NCI-H345 (cell line): ENCODE results near the gene NPRL2.

ENCODE experiments used
- DNase-seq: peaks from one replicate; lab custom pipeline; 2025; lab: John Stamatoyannopoulos, UW

NPRL2 gene

DNA sequence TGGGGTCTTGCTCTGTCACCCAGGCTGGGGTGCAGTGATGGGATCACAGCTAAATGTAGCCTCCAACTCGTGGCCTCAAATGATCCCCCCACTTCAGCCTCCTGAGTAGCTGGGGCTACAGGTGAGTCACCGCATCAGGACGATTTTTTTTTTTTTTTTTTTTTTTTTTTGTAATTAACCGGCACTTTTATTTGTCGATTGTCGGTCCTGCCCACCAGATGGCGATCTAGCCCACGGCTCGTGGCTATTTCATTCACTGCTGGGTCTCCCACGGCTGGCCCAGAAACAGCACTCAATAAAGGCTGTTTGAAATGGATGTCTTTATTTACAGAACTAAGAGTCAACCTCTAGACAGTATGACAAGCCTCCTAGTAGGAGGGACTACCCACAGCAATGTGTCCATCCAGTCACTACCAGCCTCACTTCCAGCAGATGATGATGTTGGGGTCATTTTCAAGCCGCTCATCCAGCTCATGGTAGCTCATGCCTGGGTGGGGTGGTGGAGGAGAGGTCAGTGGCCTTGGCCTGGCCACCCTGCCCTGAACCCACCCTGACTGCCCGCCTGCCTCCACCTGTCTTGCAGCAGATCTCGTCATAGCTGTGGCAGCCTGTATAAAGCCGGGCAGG, 3.3 kb downstream of the NPRL2 start:
- DNase-seq = peak; percentile 50

DNA sequence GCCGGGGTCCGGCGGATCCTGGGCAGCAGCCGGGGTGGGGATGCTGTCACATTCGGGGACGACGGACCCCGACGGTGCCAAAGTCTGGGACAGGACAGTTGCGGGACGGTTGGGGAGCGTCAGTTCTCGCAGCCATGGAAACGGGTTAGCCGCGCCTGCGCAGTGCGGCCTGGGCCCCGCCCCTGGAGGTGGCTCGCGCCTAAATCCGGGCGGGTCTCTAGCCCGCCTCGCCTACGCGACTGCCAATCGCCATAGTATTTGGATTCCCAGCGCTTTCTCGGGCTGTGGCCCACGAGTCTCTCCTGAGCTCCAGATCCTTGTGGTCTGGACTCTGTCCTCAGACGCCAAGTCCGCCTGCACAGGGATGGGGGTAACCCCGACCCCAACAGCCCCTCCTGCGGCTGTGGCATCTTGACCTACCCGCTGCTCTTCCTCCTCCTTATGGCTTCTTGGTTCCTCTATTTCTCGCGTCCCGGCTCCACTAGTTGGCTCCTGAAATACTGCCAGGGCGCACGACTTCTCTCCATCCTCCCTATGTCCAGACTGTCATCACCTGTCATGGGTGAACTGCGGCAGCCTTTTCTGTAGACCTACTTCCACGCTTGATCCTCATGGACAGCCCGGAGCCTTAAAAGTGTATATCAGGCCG, 4.9 kb downstream of the NPRL2 start, which contains the start of gene ZMYND10:
Gene ZMYND10 (minus strand): TSS at position 147 of the 649 bp plus-strand sequence. CDS start 153 bp downstream, outside the sequence.
- DNase-seq = peak; percentile 66

DNA sequence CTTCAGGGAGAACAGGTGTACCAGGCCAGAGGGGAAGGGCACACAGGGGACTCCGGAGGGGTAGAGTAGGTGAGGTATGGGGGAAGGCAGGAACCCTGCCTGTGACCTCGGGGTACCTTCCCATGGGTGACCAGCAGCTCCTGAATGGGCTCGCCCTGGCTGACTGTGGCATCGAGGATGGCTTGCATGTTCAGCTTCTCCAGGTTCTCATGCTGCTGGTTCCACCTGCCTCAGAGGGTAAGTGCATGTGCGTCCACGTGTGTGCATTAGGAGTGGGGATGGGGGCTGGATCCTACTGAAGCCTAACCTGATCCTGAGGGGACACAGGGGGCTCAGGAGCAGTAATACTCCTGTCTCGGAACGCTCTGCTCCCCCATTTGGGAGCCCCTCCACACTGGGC, 5.6 kb downstream of the NPRL2 start:
- DNase-seq = no peak

GRCh38 chr3:50342813-50343633, 7.6 kb downstream of the NPRL2 start:
- DNase-seq = no peak

- DNase-seq = no peak
These were observed 8.5 kb downstream of the NPRL2 start for GRCh38 chr3:50341996-50342650.

DNA sequence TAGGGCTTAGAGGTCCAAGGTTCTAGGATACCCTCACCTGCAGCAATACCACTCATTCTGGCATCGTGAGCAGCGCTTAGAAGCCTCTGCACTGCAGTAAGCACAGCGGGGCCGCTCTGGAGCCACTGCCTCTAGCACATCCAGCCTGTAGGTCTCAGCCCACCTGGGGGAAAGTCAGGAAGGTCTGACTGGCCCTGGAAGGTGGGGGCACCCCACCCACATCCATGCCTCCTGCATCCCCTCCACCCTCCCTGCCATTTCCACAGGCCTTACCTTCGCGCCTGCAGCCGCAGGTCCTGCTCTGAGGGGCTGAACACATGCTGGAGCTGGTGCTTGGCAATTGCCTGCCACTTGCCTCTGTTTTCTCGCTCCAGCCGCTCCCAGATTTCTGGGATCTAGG, 9.0 kb downstream of the NPRL2 start:
- no peak for DNase-seq

- no peak for DNase-seq
These were observed 9.9 kb downstream of the NPRL2 start, which contains the start of gene RASSF1 for GRCh38 chr3:50340448-50341329. Gene RASSF1 (minus strand): TSS chr3:50340836. CDS start chr3:50340805, 31 bp downstream.

DNA sequence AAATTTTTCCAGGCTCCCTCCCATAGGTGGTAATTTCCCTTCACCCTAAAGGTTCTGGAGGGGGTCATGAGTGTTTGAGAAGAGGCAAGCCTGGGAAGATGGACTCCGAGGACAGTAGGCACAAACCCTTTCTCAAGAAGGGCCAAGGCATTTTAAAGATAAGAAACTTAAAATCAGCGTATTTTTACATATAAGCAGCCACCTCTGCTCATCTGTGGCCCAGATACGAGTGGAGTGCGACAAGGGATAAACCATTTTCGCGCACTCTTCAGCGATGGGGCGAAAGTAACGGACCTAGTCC, 10.5 kb downstream of the NPRL2 start:
- DNase-seq = no peak

GRCh38 chr3:50339485-50340146, 11.0 kb downstream of the NPRL2 start:
- no peak for DNase-seq

DNA sequence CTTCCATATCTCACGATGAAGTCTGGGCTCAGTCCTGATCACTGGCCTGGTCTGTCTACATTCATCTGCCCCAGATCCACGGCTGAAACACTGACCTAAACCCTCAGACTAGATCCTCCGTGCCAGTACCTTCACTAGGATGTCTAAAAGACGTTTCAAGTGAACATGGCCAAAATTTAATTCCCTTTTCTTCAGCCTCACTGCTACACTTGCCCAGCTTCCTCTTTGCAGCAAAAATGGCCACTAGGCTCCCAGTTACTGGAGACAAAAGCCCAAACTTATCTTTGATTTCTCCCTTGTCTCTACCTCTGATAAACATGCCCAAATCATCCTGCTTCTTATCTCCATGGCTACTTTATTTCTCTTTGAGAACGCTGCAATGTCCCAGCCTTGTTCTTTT, 11.6 kb downstream of the NPRL2 start:
- no peak for DNase-seq

- DNase-seq = peak; percentile 97
These were observed 13.3 kb downstream of the NPRL2 start for GRCh38 chr3:50337175-50337861.

GRCh38 chr3:50336452-50337174, 14.0 kb downstream of the NPRL2 start:
- DNase-seq = no peak

GRCh38 chr3:50334339-50335075, 16.1 kb downstream of the NPRL2 start:
- no peak for DNase-seq

DNA sequence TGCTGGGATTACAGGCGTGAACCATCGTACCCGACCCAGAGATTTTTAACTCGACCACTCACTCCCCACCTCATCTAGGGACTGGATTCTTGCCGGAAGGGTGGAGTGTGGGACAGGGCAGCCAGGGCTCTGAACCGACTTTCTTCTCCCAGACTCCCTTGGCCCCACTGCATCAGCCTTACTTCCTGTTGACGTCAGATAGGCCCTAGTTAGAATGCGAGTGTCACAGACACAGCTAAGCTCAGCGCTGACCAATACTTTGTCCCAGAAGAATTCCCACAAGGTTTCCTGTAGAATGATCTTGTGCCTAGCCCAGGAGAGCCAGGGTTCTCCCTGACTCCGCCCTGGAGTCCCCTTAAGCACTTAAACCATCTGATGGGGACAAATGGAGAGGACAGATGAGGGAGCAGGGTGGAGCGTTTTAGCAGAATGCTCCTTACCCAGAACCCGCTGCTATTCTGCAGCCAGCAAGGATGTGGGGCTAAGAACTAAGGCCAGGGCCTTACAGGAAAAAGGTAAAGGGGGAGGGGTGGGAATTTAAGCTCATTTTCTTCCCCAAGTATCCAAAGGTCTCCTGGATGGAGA, 16.7 kb downstream of the NPRL2 start:
- DNase-seq = no peak

- DNase-seq = no peak
These were observed 19.1 kb downstream of the NPRL2 start for GRCh38 chr3:50331364-50331907.

GRCh38 chr3:50330330-50330729, 20.2 kb downstream of the NPRL2 start:
- DNase-seq = no peak

GRCh38 chr3:50327943-50328691, 22.5 kb downstream of the NPRL2 start, which contains the start of gene TUSC2:
Gene TUSC2 (minus strand): TSS chr3:50328223. CDS start chr3:50328099, 124 bp downstream.
- peak; percentile 92 for DNase-seq
